SK-N-SH (cell line): Measurements from ENCODE around the gene SELENOS. TPM values are rescaled to one million over a fixed set of nuclear protein-coding genes. Genes with fewer than 3 reads are reported as not detected.

Experiments
- CTCF ChIA-PET: fragments of 300-600, 350-600 bp; formaldehyde crosslinking; extraction: SDS; loops from one replicate; lab custom pipeline; 2021; lab: Yijun Ruan, JAX
- POLR2A ChIA-PET: fragments of 350-600 bp; sonication (Branson Sonifier 250); formaldehyde crosslinking; extraction: SDS; loops from one replicate; lab custom pipeline; 2020; ENCODE audit warnings: antibody characterized with exemption, inconsistent platforms; lab: Yijun Ruan, JAX
- DNase-seq: peaks from one replicate; pipeline ENCODE4 v3.0.0; 2012
- H2AFZ ChIP-seq: fragments of 200-600 bp; sonication (generic); 2 replicates; pipeline ENCODE4 v1.8.1; 2016; ENCODE audit warnings: antibody characterized with exemption, mild to moderate bottlenecking, low read depth
- H3F3A ChIP-seq: fragments of 200-600 bp; sonication (generic); replicated peaks from 2 replicates; pipeline ENCODE3; 2016; ENCODE audit warnings: antibody characterized with exemption, mild to moderate bottlenecking; ENCODE audit not compliant: insufficient read depth
- H3K27ac ChIP-seq, 2 experiments: fragments of 200-500 bp in 1 of 2; fragments of 200-600 bp in 1 of 2; sonication (Bioruptor generic) in 1 of 2; sonication (generic), shearing (Covaris generic) in 1 of 2; 2 replicates each; pipeline versions ENCODE4 v1.5.1 to v1.6.1; 2014 to 2016; ENCODE audit warnings: low read depth in 2 of 2, inconsistent platforms in 1 of 2, low read length in 1 of 2, mild to moderate bottlenecking in 1 of 2, mixed read lengths in 1 of 2
- H3K27me3 ChIP-seq: fragments of 200-600 bp; sonication (generic), shearing (Covaris generic); 2 replicates; pipeline ENCODE4 v1.6.1; 2016; ENCODE audit warnings: mixed run types; ENCODE audit not compliant: insufficient read depth
- H3K36me3 ChIP-seq, 2 experiments: fragments of 200-500 bp in 1 of 2; fragments of 200-600 bp in 1 of 2; sonication (Bioruptor generic) in 1 of 2; sonication (generic) in 1 of 2; replicated peaks in 1 of 2; 2 replicates each; pipeline versions ENCODE3 to v1.5.1; 2014 to 2016; ENCODE audit warnings: low read length in 1 of 2, mild to moderate bottlenecking in 1 of 2; ENCODE audit not compliant: insufficient read depth in 2 of 2, control insufficient read depth in 1 of 2
- H3K4me1 ChIP-seq, 2 experiments: fragments of 200-500 bp in 1 of 2; fragments of 200-600 bp in 1 of 2; sonication (Bioruptor generic) in 1 of 2; sonication (generic), shearing (Covaris generic) in 1 of 2; 2 replicates each; pipeline versions ENCODE4 v1.5.1 to v1.6.1; 2014 to 2016; ENCODE audit warnings: low read depth in 1 of 2, low read length in 1 of 2, mixed run types in 1 of 2; ENCODE audit not compliant: insufficient read depth in 2 of 2, control insufficient read depth in 1 of 2
- H3K4me2 ChIP-seq: fragments of 200-600 bp; sonication (generic), shearing (Covaris generic); 2 replicates; pipeline ENCODE4 v1.6.1; 2017; ENCODE audit warnings: mixed run types
- H3K4me3 ChIP-seq, 2 experiments: fragments of 200-500 bp in 1 of 2; fragments of 200-600 bp in 1 of 2; sonication (Bioruptor generic) in 1 of 2; sonication (generic), shearing (Covaris generic) in 1 of 2; 2 replicates each; pipeline versions ENCODE4 v1.5.1 to v1.8.1; 2014 to 2016; ENCODE audit warnings: low read depth in 2 of 2, inconsistent platforms in 1 of 2, low read length in 1 of 2, mild to moderate bottlenecking in 1 of 2, mixed read lengths in 1 of 2, moderate library complexity in 1 of 2
- H3K79me2 ChIP-seq: fragments of 200-600 bp; sonication (generic); 2 replicates; pipeline ENCODE4 v1.8.1; 2017; ENCODE audit warnings: mild to moderate bottlenecking; ENCODE audit not compliant: insufficient read depth
- H3K9ac ChIP-seq: fragments of 200-600 bp; sonication (generic); 2 replicates; pipeline ENCODE4 v1.6.1; 2017; ENCODE audit warnings: mixed run types
- H3K9me2 ChIP-seq: fragments of 200-600 bp; sonication (generic); 2 replicates; pipeline ENCODE4 v1.6.1; 2017; ENCODE audit warnings: mixed run types
- H3K9me3 ChIP-seq: fragments of 200-600 bp; sonication (generic); 2 replicates; pipeline ENCODE4 v1.6.1; 2017; ENCODE audit warnings: mixed run types, mild to moderate bottlenecking, moderate library complexity
- H4K20me1 ChIP-seq: fragments of 200-600 bp; sonication (generic); 2 replicates; pipeline ENCODE4 v1.6.1; 2017; ENCODE audit warnings: mild to moderate bottlenecking, mixed run types; ENCODE audit not compliant: insufficient read depth
- EP300 ChIP-seq, 2 experiments: IDR thresholded peaks; 2 replicates each; pipeline versions ENCODE4 v1.4.0 to v1.6.1; 2012; ENCODE audit warnings: borderline replicate concordance in 1 of 2, low read depth in 1 of 2, low read length in 1 of 2
- FOSL2 ChIP-seq: IDR thresholded peaks from 2 replicates; pipeline ENCODE4 v1.4.0; 2012; ENCODE audit warnings: low read depth, mild to moderate bottlenecking, moderate library complexity, borderline replicate concordance
- FOXJ3 ChIP-seq: sonication (generic); formaldehyde crosslinking; IDR thresholded peaks from 2 replicates; pipeline ENCODE4 v1.5.1; 2020; ENCODE audit warnings: mild to moderate bottlenecking, missing genetic modification reagents
- FOXM1 ChIP-seq: IDR thresholded peaks from 2 replicates; pipeline ENCODE4 v1.4.0; 2012; ENCODE audit warnings: low read depth, mild to moderate bottlenecking
- GABPA ChIP-seq: IDR thresholded peaks from 2 replicates; pipeline ENCODE4 v1.4.0; 2012; ENCODE audit warnings: low read depth, mild to moderate bottlenecking
- MXI1 ChIP-seq: IDR thresholded peaks from 2 replicates; pipeline ENCODE4 v1.6.1; 2012; ENCODE audit warnings: mild to moderate bottlenecking, low read depth, low read length, improper control_type of control experiment
- NRF1 ChIP-seq: IDR thresholded peaks from 2 replicates; pipeline ENCODE4 v1.6.1; 2012; ENCODE audit warnings: low read depth, mild to moderate bottlenecking, low read length
- RAD21 ChIP-seq: IDR thresholded peaks from 2 replicates; pipeline ENCODE4 v1.6.1; 2012; ENCODE audit warnings: mild to moderate bottlenecking, low read length
- RXRA ChIP-seq: IDR thresholded peaks from 2 replicates; pipeline ENCODE4 v1.4.0; 2012; ENCODE audit warnings: low read depth, mild to moderate bottlenecking, borderline replicate concordance
- SIN3A ChIP-seq: IDR thresholded peaks from 2 replicates; pipeline ENCODE4 v1.6.1; 2012; ENCODE audit warnings: low read depth, mild to moderate bottlenecking, low read length, moderate library complexity, borderline replicate concordance
- SMC3 ChIP-seq: IDR thresholded peaks from 2 replicates; pipeline ENCODE4 v1.6.1; 2012; ENCODE audit warnings: low read depth, low read length, improper control_type of control experiment
- TAF1 ChIP-seq: IDR thresholded peaks from 2 replicates; pipeline ENCODE4 v1.6.1; 2012; ENCODE audit warnings: low read depth, mild to moderate bottlenecking, low read length, moderate library complexity, borderline replicate concordance
- TCF12 ChIP-seq: IDR thresholded peaks from 2 replicates; pipeline ENCODE4 v1.4.0; 2012
- YY1 ChIP-seq: IDR thresholded peaks from 2 replicates; pipeline ENCODE4 v1.4.0; 2012; ENCODE audit warnings: low read depth, mild to moderate bottlenecking
- WGBS: methylation state at CpG from one replicate; pipeline ENCODE4 v1.1.6; 2017; ENCODE audit warnings: low lambda C conversion rate; 5-methylcytosine and 5-hydroxymethylcytosine counted together
- polyA plus RNA-seq, 3 experiments: library from polyadenylated mRNA; depleted of rRNA; stranded (reverse); fragments of >200 nt; gene quantifications; 2 replicates each; pipeline ENCODE4 v1.2.3, GENCODE V29; 2012
- TF ChIP-seq, protein P1 (sequence below): IDR thresholded peaks from 2 replicates; pipeline ENCODE4 v1.4.0; 2012; ENCODE audit warnings: low read depth, borderline replicate concordance
- TF ChIP-seq, protein P2 (sequence below): fragments of 200-600 bp; sonication (generic); IDR thresholded peaks from 2 replicates; pipeline ENCODE4 v1.6.1; 2017; ENCODE audit warnings: antibody characterized with exemption, mild to moderate bottlenecking, moderate library complexity
- TF ChIP-seq, protein P3 (sequence below): IDR thresholded peaks from 2 replicates; pipeline ENCODE4 v1.4.0; 2012; ENCODE audit warnings: low read depth, borderline replicate concordance
- TF ChIP-seq, protein P4 (sequence below): IDR thresholded peaks from 2 replicates; pipeline ENCODE4; 2012

Gene SELENOS
- polyA plus RNA-seq, 1 of the 3 experiments (the other 2 are of a cell fraction) = 101 TPM

DNA sequence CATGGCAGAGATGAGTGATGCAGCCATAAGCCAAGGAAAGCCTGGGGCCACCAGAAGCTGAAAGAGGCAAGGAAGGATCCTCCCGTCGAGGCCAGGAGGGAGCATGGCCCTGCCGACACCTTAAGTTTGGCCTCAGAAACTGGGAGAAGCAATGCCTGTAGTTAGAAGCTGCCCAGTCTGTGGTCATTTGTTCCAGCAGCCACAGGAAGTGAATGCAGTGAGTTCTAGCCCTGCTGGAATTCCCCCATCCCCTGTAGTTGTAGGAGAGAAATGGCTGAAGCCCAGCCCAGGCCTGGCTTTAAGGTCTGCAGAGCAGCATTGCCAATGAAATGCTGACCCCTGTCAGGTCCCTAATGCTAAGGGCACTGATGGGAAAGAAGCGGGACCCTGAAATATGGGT, 13.3 kb downstream of the SELENOS start (continued):
- TF ChIP-seq GABPA (no peak), RAD21 (no peak)

DNA sequence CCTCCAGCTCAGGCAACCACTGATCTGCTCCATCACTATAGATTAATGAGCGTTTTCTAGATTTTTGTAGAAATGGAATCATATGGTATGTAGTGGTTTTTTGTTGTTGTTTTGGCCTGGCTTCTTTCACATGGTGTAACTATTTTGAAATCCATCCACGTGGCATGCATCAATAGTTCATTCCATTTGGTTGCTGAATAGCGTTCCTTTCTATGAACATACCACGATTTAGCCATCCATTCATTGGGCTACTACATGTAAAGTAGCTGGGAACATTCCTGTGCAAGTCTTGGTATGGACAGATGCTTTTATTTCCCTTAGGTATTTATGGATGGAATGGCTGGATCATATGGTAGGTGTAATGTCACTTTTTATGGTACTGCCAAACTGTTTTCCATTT, 14.7 kb downstream of the SELENOS start:
- Histone ChIP-seq H3K4me2 (no peak overlapping the region), H3K4me1 (peaks cover 0 to 5% of the 10 kb centered on the region in 2 experiments; a peak in 1 of 4 replicates), H3K9ac (no peak overlapping the region), H2AFZ (no peak overlapping the region), H3K9me2 (no peaks in the 10 kb centered on the region), H3K9me3 (no peaks in the 10 kb centered on the region), H4K20me1 (no peaks in the 10 kb centered on the region), H3K4me3 (no peak overlapping the region), H3K79me2 (no peaks in the 10 kb centered on the region), H3K27ac (no peak overlapping the region), H3K27me3 (no peaks in the 10 kb centered on the region), H3K36me3 (no peaks in the 10 kb centered on the region), H3F3A (peaks cover 6% of the 10 kb centered on the region)
- CTCF ChIA-PET = interaction anchor here (1.4 to 5.1 kb wide), 3 partner anchors 141 to 255 kb away, joined by 4 to 26 read pairs (median 7); no protein-coding TSS in a partner anchor
- POLR2A ChIA-PET = no interaction called here
- DNase-seq = no peak
- TF ChIP-seq MXI1 (no peak), TCF12 (no peak), NRF1 (no peak), GABPA (no peak), FOXM1 (no peak), SIN3A (no peak), RXRA (no peak), TAF1 (no peak), SMC3 (no peak), FOSL2 (no peak), YY1 (no peak), FOXJ3 (no peak), EP300 (IDR thresholded peaks at IDR 0.05; ENCODE audit: borderline replicate concordance in 1 of 2, low read depth in 1 of 2, low read length in 1 of 2) (no peak)
- TF ChIP-seq, protein P1, sequence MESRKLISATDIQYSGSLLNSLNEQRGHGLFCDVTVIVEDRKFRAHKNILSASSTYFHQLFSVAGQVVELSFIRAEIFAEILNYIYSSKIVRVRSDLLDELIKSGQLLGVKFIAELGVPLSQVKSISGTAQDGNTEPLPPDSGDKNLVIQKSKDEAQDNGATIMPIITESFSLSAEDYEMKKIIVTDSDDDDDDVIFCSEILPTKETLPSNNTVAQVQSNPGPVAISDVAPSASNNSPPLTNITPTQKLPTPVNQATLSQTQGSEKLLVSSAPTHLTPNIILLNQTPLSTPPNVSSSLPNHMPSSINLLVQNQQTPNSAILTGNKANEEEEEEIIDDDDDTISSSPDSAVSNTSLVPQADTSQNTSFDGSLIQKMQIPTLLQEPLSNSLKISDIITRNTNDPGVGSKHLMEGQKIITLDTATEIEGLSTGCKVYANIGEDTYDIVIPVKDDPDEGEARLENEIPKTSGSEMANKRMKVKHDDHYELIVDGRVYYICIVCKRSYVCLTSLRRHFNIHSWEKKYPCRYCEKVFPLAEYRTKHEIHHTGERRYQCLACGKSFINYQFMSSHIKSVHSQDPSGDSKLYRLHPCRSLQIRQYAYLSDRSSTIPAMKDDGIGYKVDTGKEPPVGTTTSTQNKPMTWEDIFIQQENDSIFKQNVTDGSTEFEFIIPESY = no peak
- TF ChIP-seq, protein P2, sequence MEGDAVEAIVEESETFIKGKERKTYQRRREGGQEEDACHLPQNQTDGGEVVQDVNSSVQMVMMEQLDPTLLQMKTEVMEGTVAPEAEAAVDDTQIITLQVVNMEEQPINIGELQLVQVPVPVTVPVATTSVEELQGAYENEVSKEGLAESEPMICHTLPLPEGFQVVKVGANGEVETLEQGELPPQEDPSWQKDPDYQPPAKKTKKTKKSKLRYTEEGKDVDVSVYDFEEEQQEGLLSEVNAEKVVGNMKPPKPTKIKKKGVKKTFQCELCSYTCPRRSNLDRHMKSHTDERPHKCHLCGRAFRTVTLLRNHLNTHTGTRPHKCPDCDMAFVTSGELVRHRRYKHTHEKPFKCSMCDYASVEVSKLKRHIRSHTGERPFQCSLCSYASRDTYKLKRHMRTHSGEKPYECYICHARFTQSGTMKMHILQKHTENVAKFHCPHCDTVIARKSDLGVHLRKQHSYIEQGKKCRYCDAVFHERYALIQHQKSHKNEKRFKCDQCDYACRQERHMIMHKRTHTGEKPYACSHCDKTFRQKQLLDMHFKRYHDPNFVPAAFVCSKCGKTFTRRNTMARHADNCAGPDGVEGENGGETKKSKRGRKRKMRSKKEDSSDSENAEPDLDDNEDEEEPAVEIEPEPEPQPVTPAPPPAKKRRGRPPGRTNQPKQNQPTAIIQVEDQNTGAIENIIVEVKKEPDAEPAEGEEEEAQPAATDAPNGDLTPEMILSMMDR = no peak
- TF ChIP-seq, protein P3, sequence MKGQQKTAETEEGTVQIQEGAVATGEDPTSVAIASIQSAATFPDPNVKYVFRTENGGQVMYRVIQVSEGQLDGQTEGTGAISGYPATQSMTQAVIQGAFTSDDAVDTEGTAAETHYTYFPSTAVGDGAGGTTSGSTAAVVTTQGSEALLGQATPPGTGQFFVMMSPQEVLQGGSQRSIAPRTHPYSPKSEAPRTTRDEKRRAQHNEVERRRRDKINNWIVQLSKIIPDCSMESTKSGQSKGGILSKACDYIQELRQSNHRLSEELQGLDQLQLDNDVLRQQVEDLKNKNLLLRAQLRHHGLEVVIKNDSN = no peak
- TF ChIP-seq, protein P4, sequence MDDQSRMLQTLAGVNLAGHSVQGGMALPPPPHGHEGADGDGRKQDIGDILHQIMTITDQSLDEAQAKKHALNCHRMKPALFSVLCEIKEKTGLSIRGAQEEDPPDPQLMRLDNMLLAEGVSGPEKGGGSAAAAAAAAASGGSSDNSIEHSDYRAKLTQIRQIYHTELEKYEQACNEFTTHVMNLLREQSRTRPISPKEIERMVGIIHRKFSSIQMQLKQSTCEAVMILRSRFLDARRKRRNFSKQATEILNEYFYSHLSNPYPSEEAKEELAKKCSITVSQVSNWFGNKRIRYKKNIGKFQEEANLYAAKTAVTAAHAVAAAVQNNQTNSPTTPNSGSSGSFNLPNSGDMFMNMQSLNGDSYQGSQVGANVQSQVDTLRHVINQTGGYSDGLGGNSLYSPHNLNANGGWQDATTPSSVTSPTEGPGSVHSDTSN = no peak
- 79% methylated on average over 4 of the region's 4 CpGs for WGBS
